GM19328 (cell line): ENCODE measurements around the gene CDCA3.

ENCODE experiments used
- ATAC-seq: cut with Tn5 transposase; IDR thresholded peaks from one replicate; pipeline ENCODE4 v1.9.1; 2021; ENCODE audit warnings: mild to moderate bottlenecking, moderate library complexity; ENCODE audit not compliant: unreplicated experiment

The CDCA3 gene

DNA sequence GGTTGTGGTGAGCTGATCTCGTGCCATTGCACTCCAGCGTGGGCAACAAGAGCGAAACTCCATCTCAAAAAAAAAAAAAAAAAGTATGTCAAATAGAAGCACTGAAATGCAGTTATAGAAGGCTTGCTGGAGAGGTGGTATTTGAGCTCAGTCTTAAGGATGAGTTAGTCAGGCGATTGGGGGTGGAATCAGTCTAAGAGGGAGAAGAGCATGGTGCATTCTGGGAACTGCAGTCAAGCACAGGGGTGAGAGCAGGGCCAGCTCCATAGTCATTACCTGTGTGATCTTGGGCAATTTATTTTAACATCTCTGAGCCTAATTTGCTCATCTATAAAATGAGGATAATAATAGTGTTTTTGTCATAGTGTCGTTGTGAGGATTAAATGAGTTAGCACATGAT is 16.2 kb downstream of the CDCA3 start:
- ATAC-seq, result no peak

DNA sequence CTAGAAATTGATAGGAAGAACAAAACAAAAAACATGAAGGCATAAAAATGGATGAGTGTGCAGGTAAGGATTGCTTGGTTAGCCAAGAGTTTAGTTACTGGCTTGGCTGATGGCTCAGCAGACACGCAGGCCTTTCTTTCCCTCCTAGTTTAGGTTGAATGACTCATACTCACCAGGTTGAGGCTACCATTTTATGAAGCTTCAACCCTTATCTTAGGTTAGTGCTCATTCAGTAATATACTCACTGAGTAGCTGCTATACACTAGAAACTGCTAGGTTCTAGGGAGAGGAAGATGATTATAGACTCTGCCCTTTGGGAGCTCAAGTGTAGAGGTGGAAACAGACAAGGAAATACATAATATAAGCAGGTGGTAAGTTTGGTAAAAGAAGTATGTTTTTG is 16.8 kb downstream of the CDCA3 start:
- ATAC-seq, result no peak

DNA sequence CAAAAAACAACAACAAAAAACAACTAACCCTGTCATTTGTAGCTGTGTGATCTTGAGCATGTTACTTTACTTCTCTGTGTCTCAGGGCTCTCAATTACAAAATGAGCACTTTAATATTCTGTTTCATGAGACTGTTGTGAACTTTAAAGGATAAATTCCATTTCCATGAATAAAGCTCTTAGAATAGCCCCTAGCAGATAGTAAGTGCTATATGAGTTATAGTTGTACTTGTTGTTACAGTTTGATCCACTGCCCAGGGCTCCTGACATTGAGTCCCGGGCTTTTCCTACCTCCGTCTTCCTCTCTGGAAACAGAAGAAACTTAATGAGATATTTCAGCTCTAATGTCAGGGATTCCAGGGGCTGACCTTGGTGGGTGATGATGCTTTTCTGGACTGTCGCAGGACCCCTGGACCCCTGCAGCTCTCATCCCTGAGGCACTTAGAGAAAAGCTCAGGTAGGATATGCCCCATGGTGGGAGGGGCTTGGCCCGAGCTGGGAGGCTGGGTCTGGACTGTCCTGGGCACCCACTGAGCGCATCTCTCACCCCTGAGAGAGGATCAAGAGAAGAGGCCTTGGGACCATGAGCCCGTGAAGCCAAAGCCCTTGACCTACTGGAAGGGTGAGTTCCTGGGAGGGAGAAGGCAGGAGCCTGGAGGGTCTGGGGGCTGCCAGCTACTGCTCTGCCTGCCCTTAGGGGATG is 17.7 kb downstream of the CDCA3 start:
- no peak for ATAC-seq

DNA sequence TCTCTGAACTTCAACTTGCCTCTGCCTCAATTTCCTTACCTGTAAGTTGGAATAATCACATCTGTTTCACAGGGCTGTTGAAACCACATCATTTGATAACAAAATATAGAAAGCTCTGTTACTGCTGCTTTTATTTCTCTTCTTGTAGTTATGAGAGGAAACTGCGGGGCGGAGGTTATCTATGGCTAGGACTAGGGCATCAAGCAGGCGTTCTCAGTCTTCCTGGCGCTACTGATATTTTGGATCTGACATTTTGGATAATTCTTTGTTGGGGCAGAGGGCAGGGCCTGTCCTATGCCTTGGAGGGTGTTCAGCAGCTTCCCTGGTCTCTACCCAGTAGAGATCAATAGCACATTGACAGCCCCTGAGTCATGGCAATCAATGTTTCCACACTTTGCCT is 19.0 kb downstream of the CDCA3 start:
- ATAC-seq, result no peak

DNA sequence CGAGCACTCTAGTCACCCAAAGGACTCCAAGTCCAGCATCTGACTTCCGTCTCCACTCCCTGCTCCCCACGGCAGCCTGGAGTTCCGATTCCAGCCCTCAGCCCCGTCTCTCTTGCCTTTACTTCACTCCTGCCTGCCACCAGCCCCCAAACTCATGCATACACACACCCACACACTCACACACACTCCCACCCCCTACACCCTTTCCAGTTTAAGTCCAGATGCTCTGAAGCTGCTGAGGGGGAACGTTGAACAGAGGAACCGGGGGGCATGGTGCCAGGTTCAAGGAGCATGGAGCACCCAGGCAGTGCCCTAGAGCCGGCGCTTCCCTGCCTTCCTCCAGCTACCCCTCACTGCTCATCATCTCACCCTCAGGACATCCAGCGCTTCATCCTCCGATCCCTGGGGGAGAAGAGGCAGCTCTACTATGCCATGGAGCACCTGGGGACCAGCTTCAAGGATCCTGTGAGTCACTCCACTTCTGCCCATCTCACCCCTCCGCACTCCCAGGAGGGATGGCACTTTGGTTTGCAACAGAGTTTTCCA is 19.6 kb downstream of the CDCA3 start:
- no peak for ATAC-seq

GRCh38 chr12:6830999-6831398 is 20.1 kb downstream of the CDCA3 start:
- ATAC-seq, result no peak

DNA sequence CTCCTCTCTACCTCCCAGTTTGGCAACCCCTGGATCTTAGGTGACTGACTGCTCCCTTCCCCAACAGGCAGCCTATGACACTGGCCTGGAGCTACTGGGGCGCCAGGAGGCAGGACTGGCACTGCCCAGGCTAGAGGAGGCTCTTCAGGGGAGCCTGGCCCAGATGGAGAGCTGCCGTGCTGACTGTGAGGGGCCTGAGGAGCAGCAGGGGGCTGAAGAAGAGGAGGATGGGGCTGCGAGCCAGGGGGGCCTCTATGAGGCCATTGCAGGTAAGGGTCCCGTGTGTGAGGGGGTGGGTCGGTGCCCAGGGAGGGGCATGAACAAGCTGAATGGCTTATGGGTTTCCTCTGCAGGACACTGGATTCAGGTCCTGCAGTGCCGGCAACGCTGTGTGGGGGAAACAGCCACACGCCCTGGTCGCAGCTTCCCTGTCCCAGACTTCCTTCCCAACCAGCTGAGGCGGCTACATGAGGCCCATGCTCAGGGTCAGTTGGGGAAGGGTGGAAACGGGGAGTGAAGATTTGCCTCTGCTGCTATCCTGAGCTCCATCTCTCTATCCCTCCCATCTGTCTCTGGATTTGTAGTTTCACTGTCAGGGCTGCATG is 20.7 kb downstream of the CDCA3 start:
- ATAC-seq, result no peak

GRCh38 chr12:6829536-6830220 is 21.4 kb downstream of the CDCA3 start:
- ATAC-seq, result no peak

- ATAC-seq, result no peak
Measured at GRCh38 chr12:6828781-6829535, 22.1 kb downstream of the CDCA3 start.

DNA sequence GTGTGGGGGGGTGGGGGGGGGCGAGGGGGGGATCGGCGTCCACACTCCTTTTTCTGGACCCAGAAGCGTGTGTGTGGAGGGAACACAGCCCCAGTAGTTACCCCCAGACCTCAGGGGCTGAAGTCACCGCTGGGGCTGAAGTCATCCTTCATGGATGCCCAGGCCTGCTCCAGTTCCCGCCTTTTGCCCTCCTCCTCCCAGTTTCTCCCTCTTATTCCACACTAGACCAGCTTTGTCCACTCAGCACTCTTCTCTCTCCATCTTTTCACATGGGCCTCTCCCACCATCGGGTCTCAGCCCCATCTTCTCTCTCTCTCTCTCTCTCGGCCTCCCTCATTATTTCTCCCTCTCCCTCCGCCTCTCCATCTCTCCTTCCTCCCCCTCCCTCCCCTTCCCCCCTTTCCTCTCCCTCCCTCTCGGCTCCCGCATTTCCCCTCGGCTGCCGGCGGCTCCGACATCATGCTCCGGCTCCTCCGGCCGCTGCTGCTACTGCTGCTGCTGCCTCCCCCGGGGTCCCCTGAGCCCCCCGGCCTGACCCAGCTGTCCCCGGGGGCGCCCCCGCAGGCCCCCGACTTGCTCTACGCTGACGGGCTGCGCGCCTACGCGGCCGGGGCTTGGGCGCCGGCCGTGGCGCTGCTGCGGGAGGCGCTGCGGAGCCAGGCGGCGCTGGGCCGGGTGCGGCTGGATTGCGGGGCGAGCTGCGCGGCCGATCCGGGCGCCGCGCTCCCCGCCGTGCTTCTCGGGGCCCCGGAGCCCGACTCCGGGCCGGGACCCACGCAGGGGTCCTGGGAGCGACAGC is 22.9 kb downstream of the CDCA3 start, which contains the start of gene P3H3:
TSS of gene P3H3 (plus strand) at position 426 of the 799 bp plus-strand sequence. CDS start at position 460, 34 bp downstream.
- no peak for ATAC-seq

GRCh38 chr12:6827437-6827911 is 23.6 kb downstream of the CDCA3 start:
- ATAC-seq, result no peak

GRCh38 chr12:6826734-6827436 is 24.2 kb downstream of the CDCA3 start:
- ATAC-seq, result no peak

- ATAC-seq, result no peak
Measured at GRCh38 chr12:6826125-6826733, 24.9 kb downstream of the CDCA3 start.

GRCh38 chr12:6825398-6826124 is 25.5 kb downstream of the CDCA3 start:
- ATAC-seq, result no peak

DNA sequence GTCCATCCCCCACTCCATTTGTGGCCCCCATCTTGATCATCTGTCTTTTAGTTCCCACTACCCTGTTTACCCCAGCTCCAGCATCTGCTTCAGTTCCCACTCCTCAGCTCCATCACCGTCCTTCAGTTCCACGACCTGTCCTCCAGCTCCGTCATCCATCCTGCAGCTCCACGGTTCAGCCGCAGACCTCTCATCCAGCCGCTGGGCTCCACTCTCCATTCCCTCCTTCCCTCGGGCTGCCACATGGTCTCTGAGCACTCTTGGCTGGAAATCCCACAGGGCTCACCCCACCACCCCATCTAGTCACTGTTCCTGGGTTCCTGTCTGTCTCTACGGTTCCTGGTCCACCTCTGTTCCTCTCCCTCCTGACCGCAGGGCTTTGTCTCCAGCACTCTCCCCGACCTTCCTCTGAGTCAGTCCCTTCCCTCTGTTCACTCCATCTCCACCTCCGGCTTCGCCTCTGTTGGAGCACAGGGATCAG is 26.1 kb downstream of the CDCA3 start:
- no peak for ATAC-seq

- no peak for ATAC-seq
Measured at GRCh38 chr12:6824085-6824775, 26.9 kb downstream of the CDCA3 start.

DNA sequence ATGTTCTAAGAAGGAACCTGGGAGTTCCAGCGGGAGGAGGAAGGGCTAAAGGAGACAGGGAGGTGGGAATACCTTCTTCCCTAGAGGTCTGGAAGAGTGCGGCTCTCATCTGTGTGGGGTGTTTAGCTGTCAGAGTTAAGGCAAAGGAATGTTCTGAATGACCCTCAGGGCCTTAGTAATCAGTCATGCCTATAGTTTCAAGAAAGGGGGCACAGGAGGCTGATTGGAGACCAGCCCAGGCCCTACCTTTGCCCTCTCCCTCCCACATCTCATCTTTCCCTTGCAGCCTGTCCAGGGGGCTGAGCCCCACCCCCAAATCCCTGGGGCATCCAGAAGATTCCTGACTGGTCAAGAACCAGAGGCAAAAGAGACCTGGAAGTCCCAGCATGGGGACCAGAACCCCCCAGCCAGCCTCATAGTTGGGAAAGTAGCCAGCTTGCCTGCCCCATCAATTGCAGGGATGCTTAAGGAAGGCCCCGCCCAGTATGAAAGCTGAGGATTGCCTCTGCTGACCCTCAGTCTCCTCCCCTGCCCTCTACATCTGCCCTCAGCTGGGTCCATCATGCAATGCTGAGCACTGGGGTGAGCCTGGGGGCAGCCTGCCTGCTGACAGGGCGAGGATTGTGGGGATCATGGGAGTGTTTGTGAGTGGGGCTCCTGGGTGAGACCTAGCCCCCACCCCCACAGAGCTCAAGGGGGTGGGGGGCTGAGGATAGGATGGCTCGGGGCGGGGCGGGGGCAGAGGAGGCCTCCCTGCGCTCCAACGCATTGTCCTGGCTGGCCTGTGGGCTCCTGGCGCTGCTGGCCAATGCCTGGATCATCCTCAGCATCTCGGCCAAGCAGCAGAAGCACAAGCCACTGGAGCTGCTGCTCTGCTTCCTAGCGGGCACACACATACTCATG is 27.7 kb downstream of the CDCA3 start:
- ATAC-seq, result no peak
